Endometrium (tissue), 2 donors: ENCODE results near the gene LRRC23.
"Not testable (repeated sequence)": the region's sequence is repeated elsewhere in the genome, so short reads cannot be mapped to it uniquely, and the experiment has no call there.

Experiments
- FAIRE-seq: peaks from 2 replicates; lab custom pipeline; 2012; peaks lifted over from hg19 to GRCh38; lab: Jason Lieb, UNC
- donor health status: control.
- donor health status: control.

The LRRC23 gene

GRCh38 chr12:6902448-6902847, 2.2 kb upstream of the LRRC23 start:
- no peak for FAIRE-seq

GRCh38 chr12:6903722-6904121, 900 bp upstream of the LRRC23 start:
- no peak for FAIRE-seq

- FAIRE-seq = no peak
These were observed 905 bp downstream of the LRRC23 start for GRCh38 chr12:6905414-6906040.

GRCh38 chr12:6908141-6908540, 3.5 kb downstream of the LRRC23 start:
- not testable (repeated sequence) for FAIRE-seq

- FAIRE-seq = no peak
These were observed 5.0 kb downstream of the LRRC23 start for GRCh38 chr12:6909421-6910145.

GRCh38 chr12:6912164-6912935, 7.7 kb downstream of the LRRC23 start:
- FAIRE-seq = no peak

GRCh38 chr12:6914246-6914946, 9.8 kb downstream of the LRRC23 start, which contains the start of gene ENO2:
Gene ENO2, plus strand, starts transcription at chr12:6914580. Its CDS starts 1,253 bp downstream, at chr12:6915833.
- no peak for FAIRE-seq

- FAIRE-seq = no peak
These were observed 10.5 kb downstream of the LRRC23 start for GRCh38 chr12:6914947-6915788.

- no peak for FAIRE-seq
These were observed 11.2 kb downstream of the LRRC23 start for GRCh38 chr12:6915789-6916285.

- no peak for FAIRE-seq
These were observed 12.0 kb downstream of the LRRC23 start for GRCh38 chr12:6916426-6917200.

GRCh38 chr12:6917491-6918231, 13.0 kb downstream of the LRRC23 start:
- FAIRE-seq = no peak

GRCh38 chr12:6919588-6919987, 15.0 kb downstream of the LRRC23 start:
- no peak for FAIRE-seq

GRCh38 chr12:6921539-6921938, 16.9 kb downstream of the LRRC23 start:
- FAIRE-seq = no peak

- FAIRE-seq = no peak
These were observed 17.6 kb downstream of the LRRC23 start for GRCh38 chr12:6921996-6922946.

- no peak for FAIRE-seq
These were observed 18.5 kb downstream of the LRRC23 start for GRCh38 chr12:6923003-6923732.

- no peak for FAIRE-seq
These were observed 19.2 kb downstream of the LRRC23 start for GRCh38 chr12:6923851-6924250.

GRCh38 chr12:6925239-6925539, 20.6 kb downstream of the LRRC23 start:
- no peak for FAIRE-seq
